K562 (cell line): ENCODE results near the gene NAV2. TPM values are rescaled to one million over a fixed set of nuclear protein-coding genes. Genes with fewer than 3 reads are reported as not detected.

ENCODE experiments used
- ERF ChIP-seq: fragments of 450-650 bp; formaldehyde crosslinking; IDR thresholded peaks from 2 replicates; pipeline ENCODE4 v1.4.0; 2020; ENCODE audit warnings: mild to moderate bottlenecking, mixed read lengths
- GTF2F1 ChIP-seq: IDR thresholded peaks from 2 replicates; pipeline ENCODE4 v1.6.1; 2011; ENCODE audit warnings: low read depth, low read length, improper control_type of control experiment
- HSF4 ChIP-seq: fragments of 250-450 bp; sonication (Bioruptor Pico); IDR thresholded peaks from 2 replicates; pipeline ENCODE4 v2.1.2; 2022; ENCODE audit warnings: mild to moderate bottlenecking, moderate library complexity, borderline replicate concordance
- KLF10 ChIP-seq: fragments of 250-450 bp; sonication (Bioruptor Pico); IDR thresholded peaks from 2 replicates; pipeline ENCODE4 v1.6.1; 2021; ENCODE audit warnings: matching md5 sums
- KLF13 ChIP-seq: fragments of 450-650 bp; IDR thresholded peaks from 2 replicates; pipeline ENCODE4 v1.6.1; 2016; ENCODE audit warnings: missing genetic modification characterization, low read depth, mild to moderate bottlenecking, missing compliant biosample characterization, moderate library complexity, borderline replicate concordance
- NFE2L1 ChIP-seq: fragments of 450-650 bp; IDR thresholded peaks from 2 replicates; pipeline ENCODE4 v1.6.1; 2016; ENCODE audit warnings: missing genetic modification characterization, low read depth, mild to moderate bottlenecking, missing compliant biosample characterization, moderate library complexity, borderline replicate concordance
- NONO ChIP-seq, 2 experiments: fragments of 200-400 bp in 1 of 2; fragments of 450-650 bp in 1 of 2; formaldehyde crosslinking in 1 of 2; IDR thresholded peaks; 2 replicates each; pipeline ENCODE4 v1.6.1; 2017; ENCODE audit warnings: low read depth in 2 of 2, mild to moderate bottlenecking in 2 of 2, moderate library complexity in 2 of 2, low read length in 1 of 2
- PHF20 ChIP-seq: fragments of 450-650 bp; IDR thresholded peaks from 2 replicates; pipeline ENCODE4 v1.6.1; 2018; ENCODE audit not compliant: partially characterized antibody
- PHF8 ChIP-seq: fragments of 200-600 bp; sonication (generic); IDR thresholded peaks from 2 replicates; pipeline ENCODE4 v1.6.1; 2012; ENCODE audit warnings: mixed run types, mild to moderate bottlenecking, inconsistent platforms, low read length, moderate library complexity, borderline replicate concordance
- SMARCC2 ChIP-seq: fragments of 450-650 bp; IDR thresholded peaks from 2 replicates; pipeline ENCODE4 v1.6.1; 2017; ENCODE audit warnings: antibody characterized with exemption, moderate library complexity, mild to moderate bottlenecking, low read depth
- SRSF9 ChIP-seq: fragments of 200-400 bp; formaldehyde crosslinking; IDR thresholded peaks from 2 replicates; pipeline ENCODE4 v1.6.1; 2017; ENCODE audit warnings: low read depth, low read length, borderline replicate concordance
- STAT5B ChIP-seq: fragments of 250-450 bp; sonication (Bioruptor Pico); IDR thresholded peaks from 2 replicates; pipeline ENCODE4 v1.8.0; 2021; ENCODE audit warnings: mild to moderate bottlenecking, inconsistent platforms
- TAF15 ChIP-seq: fragments of 200-400 bp; formaldehyde crosslinking; IDR thresholded peaks from 2 replicates; pipeline ENCODE4 v1.6.1; 2017; ENCODE audit warnings: mild to moderate bottlenecking, low read depth, low read length, moderate library complexity
- TCF3 ChIP-seq: sonication (generic); formaldehyde crosslinking; IDR thresholded peaks from 2 replicates; pipeline ENCODE4 v1.4.0; 2020; ENCODE audit warnings: mild to moderate bottlenecking, missing genetic modification reagents
- TRIM28 ChIP-seq: fragments of 450-650 bp; IDR thresholded peaks from 2 replicates; pipeline ENCODE4 v1.6.1; 2017
- ZBTB1 ChIP-seq: sonication (generic); formaldehyde crosslinking; IDR thresholded peaks from 2 replicates; pipeline ENCODE4 v1.8.1; 2023; ENCODE audit warnings: missing genetic modification reagents, low read depth, mild to moderate bottlenecking, borderline replicate concordance
- ZFPM2 ChIP-seq: fragments of 250-450 bp; sonication (Bioruptor Pico); IDR thresholded peaks from 2 replicates; pipeline ENCODE4 v1.5.1; 2022; ENCODE audit warnings: mild to moderate bottlenecking
- ZNF184 ChIP-seq: sonication (generic); formaldehyde crosslinking; IDR thresholded peaks from 2 replicates; pipeline ENCODE4 v1.5.0; 2020; ENCODE audit warnings: missing genetic modification reagents
- ZNF24 ChIP-seq: fragments of 450-650 bp; IDR thresholded peaks from 2 replicates; pipeline ENCODE4 v1.6.1; 2016
- ZNF274 ChIP-seq: IDR thresholded peaks from 2 replicates; pipeline ENCODE4 v1.6.1; 2011; ENCODE audit warnings: low read depth, mild to moderate bottlenecking, low read length, moderate library complexity, borderline replicate concordance
- ZNF311 ChIP-seq: fragments of 250-450 bp; sonication (Bioruptor Pico); IDR thresholded peaks from 2 replicates; pipeline ENCODE4 v1.4.0; 2020; ENCODE audit warnings: mild to moderate bottlenecking, moderate library complexity
- ZNF324 ChIP-seq: fragments of 250-450 bp; sonication (Bioruptor Pico); IDR thresholded peaks from 2 replicates; pipeline ENCODE4 v1.4.0; 2020; ENCODE audit warnings: mild to moderate bottlenecking
- ZNF75A ChIP-seq: fragments of 450-650 bp; formaldehyde crosslinking; IDR thresholded peaks from 2 replicates; pipeline ENCODE4 v1.4.0; 2020; ENCODE audit warnings: mild to moderate bottlenecking
- polyA plus RNA-seq, 8 experiments: library from polyadenylated mRNA; depleted of rRNA in 4 of 8; stranded (reverse) in 5 of 8; unstranded in 3 of 8; fragments of >200 nt; fragmentation: Nextera tagmentation in 2 of 8; fragmentation: Illumina TruSeq in 1 of 8; extraction: Ambion mirVana in 2 of 8; extraction: Trizol in 1 of 8; gene quantifications; 2 replicates each; pipeline versions ENCODE4 v1.2.1 to v1.2.3, GENCODE V29; 2011 to 2014; ENCODE audit warnings: inconsistent platforms in 1 of 8, missing spikeins in 1 of 8
- total RNA-seq, 7 experiments: library from RNA; depleted of rRNA in 6 of 7; stranded (reverse); fragments of >200 nt in 6 of 7; fragmentation: Illumina TruSeq in 2 of 7; extraction: Trizol in 2 of 7; gene quantifications; 2 replicates each; pipeline versions ENCODE4 v1.2.1 to v1.2.3, GENCODE V29; 2011 to 2021; ENCODE audit warnings: low replicate concordance in 1 of 7
- TF ChIP-seq, protein P1 (sequence below): fragments of 450-650 bp; IDR thresholded peaks from 2 replicates; pipeline ENCODE4 v1.7.0; 2016; ENCODE audit warnings: borderline replicate concordance
- TF ChIP-seq, protein P2 (sequence below): fragments of 250-450 bp; sonication (Bioruptor Pico); IDR thresholded peaks from 2 replicates; pipeline ENCODE4 v1.5.0; 2021
- TF ChIP-seq, protein P3 (sequence below): fragments of 450-650 bp; formaldehyde crosslinking; IDR thresholded peaks from 2 replicates; pipeline ENCODE4 v1.4.0; 2020; ENCODE audit warnings: mild to moderate bottlenecking, moderate library complexity

The NAV2 gene
- total and polyA plus RNA-seq, 9 of the 15 experiments (the other 6 are each of a cell fraction or from before 2014, with no cell fraction given): 0.03 to 0.35 (median 0.05) TPM

DNA sequence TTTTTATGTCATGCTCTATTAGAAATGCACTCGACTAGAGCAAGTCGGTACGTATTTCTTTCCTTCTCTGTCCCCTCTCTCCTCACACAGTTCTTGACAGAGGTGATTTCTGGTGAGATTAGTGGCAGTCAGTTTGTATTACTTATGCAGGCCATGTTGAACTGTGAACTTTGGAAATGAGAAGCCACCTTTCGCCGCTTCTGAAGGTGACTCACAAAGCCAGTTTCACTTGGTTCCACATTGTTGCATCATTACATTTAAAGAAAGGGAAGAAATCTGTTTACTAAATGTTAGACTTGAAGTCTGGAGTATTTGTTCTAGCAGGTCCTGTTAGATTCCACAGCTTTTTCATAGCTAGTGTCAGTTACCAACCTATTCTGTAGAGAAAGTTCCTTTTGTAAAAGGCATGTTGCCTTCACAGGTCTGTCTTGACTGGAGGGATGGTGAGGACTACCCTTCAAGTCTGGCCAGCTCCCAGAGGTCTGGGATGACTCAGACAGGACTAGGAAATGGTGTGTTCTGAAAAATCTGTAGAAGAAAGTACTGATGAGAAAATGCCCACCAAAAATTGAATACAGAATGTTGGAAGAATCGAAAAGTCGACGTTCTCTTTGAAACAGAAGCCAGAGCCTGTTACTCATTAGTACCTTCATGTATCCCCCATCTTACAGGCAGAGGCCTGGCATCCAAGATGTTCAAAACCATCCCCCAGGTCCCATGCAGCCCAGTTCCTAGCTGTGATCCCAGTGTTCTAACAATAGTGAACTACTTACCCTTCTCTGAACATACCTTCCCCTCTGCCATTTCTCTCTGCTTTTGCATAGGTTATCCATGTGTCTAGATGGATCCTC, 266.3 kb downstream of the NAV2 start (continued):
- 0 out of 2 replicates have a peak, but pooled peaks have one; percentile 64 for TF ChIP-seq KLF10 (CRISPR knock-in tag)
- no peak for TF ChIP-seq PHF8
- no peak for TF ChIP-seq ZNF184 (CRISPR knock-in tag)
- peak; percentile 74; the same call in 1 of the 2 replicates for TF ChIP-seq ZNF311 (CRISPR knock-in tag)
- no peak for TF ChIP-seq STAT5B (CRISPR knock-in tag)
- TF ChIP-seq ZNF324 (CRISPR knock-in tag): no peak
- peak; percentile 77; the same call in 1 of the 2 replicates for TF ChIP-seq HSF4 (CRISPR knock-in tag)
- TF ChIP-seq TRIM28: no peak
- TF ChIP-seq, protein P1, sequence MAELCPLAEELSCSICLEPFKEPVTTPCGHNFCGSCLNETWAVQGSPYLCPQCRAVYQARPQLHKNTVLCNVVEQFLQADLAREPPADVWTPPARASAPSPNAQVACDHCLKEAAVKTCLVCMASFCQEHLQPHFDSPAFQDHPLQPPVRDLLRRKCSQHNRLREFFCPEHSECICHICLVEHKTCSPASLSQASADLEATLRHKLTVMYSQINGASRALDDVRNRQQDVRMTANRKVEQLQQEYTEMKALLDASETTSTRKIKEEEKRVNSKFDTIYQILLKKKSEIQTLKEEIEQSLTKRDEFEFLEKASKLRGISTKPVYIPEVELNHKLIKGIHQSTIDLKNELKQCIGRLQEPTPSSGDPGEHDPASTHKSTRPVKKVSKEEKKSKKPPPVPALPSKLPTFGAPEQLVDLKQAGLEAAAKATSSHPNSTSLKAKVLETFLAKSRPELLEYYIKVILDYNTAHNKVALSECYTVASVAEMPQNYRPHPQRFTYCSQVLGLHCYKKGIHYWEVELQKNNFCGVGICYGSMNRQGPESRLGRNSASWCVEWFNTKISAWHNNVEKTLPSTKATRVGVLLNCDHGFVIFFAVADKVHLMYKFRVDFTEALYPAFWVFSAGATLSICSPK: no peak
- TF ChIP-seq ZNF24: no peak
- TF ChIP-seq ZFPM2: no peak
- no peak for TF ChIP-seq ERF (CRISPR knock-in tag)
- no peak for TF ChIP-seq TAF15
- TF ChIP-seq, protein P2, sequence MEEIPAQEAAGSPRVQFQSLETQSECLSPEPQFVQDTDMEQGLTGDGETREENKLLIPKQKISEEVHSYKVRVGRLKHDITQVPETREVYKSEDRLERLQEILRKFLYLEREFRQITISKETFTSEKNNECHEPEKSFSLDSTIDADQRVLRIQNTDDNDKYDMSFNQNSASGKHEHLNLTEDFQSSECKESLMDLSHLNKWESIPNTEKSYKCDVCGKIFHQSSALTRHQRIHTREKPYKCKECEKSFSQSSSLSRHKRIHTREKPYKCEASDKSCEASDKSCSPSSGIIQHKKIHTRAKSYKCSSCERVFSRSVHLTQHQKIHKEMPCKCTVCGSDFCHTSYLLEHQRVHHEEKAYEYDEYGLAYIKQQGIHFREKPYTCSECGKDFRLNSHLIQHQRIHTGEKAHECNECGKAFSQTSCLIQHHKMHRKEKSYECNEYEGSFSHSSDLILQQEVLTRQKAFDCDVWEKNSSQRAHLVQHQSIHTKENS (CRISPR knock-in tag): no peak
- no peak for TF ChIP-seq ZNF75A (CRISPR knock-in tag)
- TF ChIP-seq PHF20: no peak
- TF ChIP-seq SRSF9: no peak
- TF ChIP-seq, protein P3, sequence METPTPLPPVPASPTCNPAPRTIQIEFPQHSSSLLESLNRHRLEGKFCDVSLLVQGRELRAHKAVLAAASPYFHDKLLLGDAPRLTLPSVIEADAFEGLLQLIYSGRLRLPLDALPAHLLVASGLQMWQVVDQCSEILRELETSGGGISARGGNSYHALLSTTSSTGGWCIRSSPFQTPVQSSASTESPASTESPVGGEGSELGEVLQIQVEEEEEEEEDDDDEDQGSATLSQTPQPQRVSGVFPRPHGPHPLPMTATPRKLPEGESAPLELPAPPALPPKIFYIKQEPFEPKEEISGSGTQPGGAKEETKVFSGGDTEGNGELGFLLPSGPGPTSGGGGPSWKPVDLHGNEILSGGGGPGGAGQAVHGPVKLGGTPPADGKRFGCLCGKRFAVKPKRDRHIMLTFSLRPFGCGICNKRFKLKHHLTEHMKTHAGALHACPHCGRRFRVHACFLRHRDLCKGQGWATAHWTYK (CRISPR knock-in tag): peak; percentile 86
- no peak for TF ChIP-seq GTF2F1
- TF ChIP-seq NONO (IDR thresholded peaks at IDR 0.05; ENCODE audit: low read depth in 2 of 2, low read length in 1 of 2): no peak
- no peak for TF ChIP-seq TCF3 (CRISPR knock-in tag)
- TF ChIP-seq NFE2L1 (tag): no peak; the same call in 1 of the 2 replicates
- TF ChIP-seq KLF13 (tag): no peak
- TF ChIP-seq ZBTB1 (CRISPR knock-in tag): no peak
- TF ChIP-seq ZNF274: no peak
- TF ChIP-seq SMARCC2: 0 out of 2 replicates have a peak, but pooled peaks have one; percentile 55
